ENCODE measurements around the gene GPC1. TPM values are rescaled to one million over a fixed set of nuclear protein-coding genes. Genes with fewer than 3 reads are reported as not detected.
"Not testable (repeated sequence)": the region's sequence is repeated elsewhere in the genome, so short reads cannot be mapped to it uniquely, and the experiment has no call there.

The GPC1 gene
- total RNA-seq, 2 experiments from 2014 or later = 0.83 to 1.2 TPM

DNA sequence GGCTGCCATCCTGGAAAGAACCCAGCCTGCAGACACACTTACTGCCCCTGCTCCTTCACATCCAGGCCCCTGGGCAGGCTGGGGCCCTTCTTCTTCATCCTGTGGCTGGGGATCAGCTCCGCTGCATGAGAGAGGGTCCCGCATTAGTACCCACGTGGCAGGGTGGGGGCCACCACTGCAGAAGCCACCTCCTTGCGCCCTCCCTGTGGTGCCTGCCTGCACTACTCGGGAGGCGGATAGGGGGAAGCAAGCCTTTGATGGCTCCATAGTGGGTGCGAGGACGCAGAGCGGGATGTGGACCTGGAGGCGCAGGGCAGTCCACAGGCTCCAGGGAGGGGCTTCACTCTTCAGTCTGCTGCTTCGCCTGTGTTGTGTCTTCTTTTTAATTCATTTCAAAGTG is 46.7 kb downstream of the GPC1 start:
- no peak for DNase-seq
- intact Hi-C loops (cut with micrococcal nuclease) = no loop called here
- Mint-ChIP-seq H3K9me3 (peaks cover 12% of the 10 kb centered on the region), H3K27ac (no peak overlapping the region), H3K4me3 (no peak overlapping the region), H3K27me3 (no peaks in the 10 kb centered on the region), H3K4me1 (ENCODE audit: low read depth) (no peaks in the 10 kb centered on the region), H3K36me3 (ENCODE audit: low read depth) (peaks cover 6% of the 10 kb centered on the region)
- ChIA-PET POLR2A (no interaction called here), CTCF (no interaction called here)
- ATAC-seq = no peak
- TF ChIP-seq, protein P1, sequence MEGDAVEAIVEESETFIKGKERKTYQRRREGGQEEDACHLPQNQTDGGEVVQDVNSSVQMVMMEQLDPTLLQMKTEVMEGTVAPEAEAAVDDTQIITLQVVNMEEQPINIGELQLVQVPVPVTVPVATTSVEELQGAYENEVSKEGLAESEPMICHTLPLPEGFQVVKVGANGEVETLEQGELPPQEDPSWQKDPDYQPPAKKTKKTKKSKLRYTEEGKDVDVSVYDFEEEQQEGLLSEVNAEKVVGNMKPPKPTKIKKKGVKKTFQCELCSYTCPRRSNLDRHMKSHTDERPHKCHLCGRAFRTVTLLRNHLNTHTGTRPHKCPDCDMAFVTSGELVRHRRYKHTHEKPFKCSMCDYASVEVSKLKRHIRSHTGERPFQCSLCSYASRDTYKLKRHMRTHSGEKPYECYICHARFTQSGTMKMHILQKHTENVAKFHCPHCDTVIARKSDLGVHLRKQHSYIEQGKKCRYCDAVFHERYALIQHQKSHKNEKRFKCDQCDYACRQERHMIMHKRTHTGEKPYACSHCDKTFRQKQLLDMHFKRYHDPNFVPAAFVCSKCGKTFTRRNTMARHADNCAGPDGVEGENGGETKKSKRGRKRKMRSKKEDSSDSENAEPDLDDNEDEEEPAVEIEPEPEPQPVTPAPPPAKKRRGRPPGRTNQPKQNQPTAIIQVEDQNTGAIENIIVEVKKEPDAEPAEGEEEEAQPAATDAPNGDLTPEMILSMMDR (IDR thresholded peaks at IDR 0.05) = no peak

- H3K27me3 Mint-ChIP-seq = no peaks in the 10 kb centered on the region
- H3K4me1 Mint-ChIP-seq (ENCODE audit: low read depth) = no peaks in the 10 kb centered on the region
- TF ChIP-seq, protein P1 (IDR thresholded peaks at IDR 0.05) = no peak
- no peak overlapping the region for H3K27ac Mint-ChIP-seq
- no peak overlapping the region for H3K4me3 Mint-ChIP-seq
- ATAC-seq = no peak
- intact Hi-C loops (cut with micrococcal nuclease) = no loop called here
- peaks cover 42% of the 10 kb centered on the region for H3K9me3 Mint-ChIP-seq
- ChIA-PET CTCF (no interaction called here), POLR2A (no interaction called here)
- H3K36me3 Mint-ChIP-seq (ENCODE audit: low read depth) = peaks cover 32% of the 10 kb centered on the region
- DNase-seq = no peak
These were observed 56.0 kb downstream of the GPC1 start for GRCh38 chr2:240491483-240491882.

GRCh38 chr2:240494194-240494793 is 58.8 kb downstream of the GPC1 start:
- H3K9me3 Mint-ChIP-seq = peaks cover 21% of the 10 kb centered on the region
- TF ChIP-seq, protein P1 (IDR thresholded peaks at IDR 0.05) = no peak
- H3K36me3 Mint-ChIP-seq (ENCODE audit: low read depth) = peaks cover 46% of the 10 kb centered on the region
- POLR2A ChIA-PET = no interaction called here
- intact Hi-C loops (cut with micrococcal nuclease) = no loop called here
- no peak overlapping the region for H3K27ac Mint-ChIP-seq
- CTCF ChIA-PET = no interaction called here
- DNase-seq (no peak), ATAC-seq (no peak)
- no peak overlapping the region for H3K4me3 Mint-ChIP-seq
- H3K4me1 Mint-ChIP-seq (ENCODE audit: low read depth) = no peaks in the 10 kb centered on the region
- no peaks in the 10 kb centered on the region for H3K27me3 Mint-ChIP-seq

DNA sequence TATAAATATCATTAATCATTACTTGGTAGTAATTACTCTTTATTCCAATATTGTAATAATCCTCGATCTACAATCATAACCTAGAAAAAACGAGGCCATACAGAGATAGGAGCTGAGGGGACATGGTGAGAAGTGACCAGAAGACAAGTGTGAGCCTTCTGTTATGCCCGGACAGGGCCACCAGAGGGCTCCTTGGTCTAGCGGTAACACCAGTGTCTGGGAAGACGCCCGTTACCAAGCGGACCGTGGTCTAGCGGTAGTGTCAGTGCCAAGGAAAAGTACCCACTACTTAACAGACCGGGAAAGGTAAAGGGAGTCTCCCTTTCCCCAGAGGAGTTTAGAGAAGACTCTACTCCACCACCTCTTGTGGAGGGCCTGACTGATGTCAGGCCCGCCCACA is 59.5 kb downstream of the GPC1 start:
- H3K4me3 Mint-ChIP-seq; POLR2A ChIA-PET; H3K27me3 Mint-ChIP-seq; intact Hi-C loops (cut with micrococcal nuclease); H3K27ac Mint-ChIP-seq; CTCF ChIA-PET; ATAC-seq; DNase-seq; H3K4me1 Mint-ChIP-seq (ENCODE audit: low read depth): not testable (repeated sequence)
- TF ChIP-seq, protein P1 (IDR thresholded peaks at IDR 0.05) = peak; percentile 29
- Mint-ChIP-seq H3K9me3 (peaks cover 16% of the 10 kb centered on the region), H3K36me3 (ENCODE audit: low read depth) (peaks cover 46% of the 10 kb centered on the region)

- DNase-seq = peak; percentile 15
- H3K36me3 Mint-ChIP-seq (ENCODE audit: low read depth) = peaks cover 42% of the 10 kb centered on the region
- ATAC-seq; H3K4me3 Mint-ChIP-seq; H3K4me1 Mint-ChIP-seq (ENCODE audit: low read depth); H3K27me3 Mint-ChIP-seq; H3K9me3 Mint-ChIP-seq; POLR2A ChIA-PET; H3K27ac Mint-ChIP-seq; intact Hi-C loops (cut with micrococcal nuclease): not testable (repeated sequence)
- CTCF ChIA-PET = interaction anchor here (1.8 to 2.4 kb wide), 2 partner anchors 11 to 17 kb away, joined by 5 to 6 read pairs; no protein-coding TSS in a partner anchor
These were observed 61.6 kb downstream of the GPC1 start for GRCh38 chr2:240497082-240497481.

All from activated CD8-positive, alpha-beta T cell treated with anti-CD3 and anti-CD28 coated beads for 36 hours (primary cell).